Activated naive CD8-positive, alpha-beta T cell (primary cell): ENCODE data around the gene PCDHB10.
A peak's percentile ranks its signal among the peaks of the same experiment; 100 is the strongest.
"Not testable (repeated sequence)": the region's sequence is repeated elsewhere in the genome, so short reads cannot be mapped to it uniquely, and the experiment has no call there.

Experiments
- H3K27ac Mint-ChIP-seq: one replicate; pipeline ENCODE4 v1.8.0; 2021; ENCODE audit warnings: mixed read lengths
- H3K27me3 Mint-ChIP-seq: one replicate; pipeline ENCODE4 v1.8.0; 2021; ENCODE audit warnings: mixed read lengths
- H3K36me3 Mint-ChIP-seq: one replicate; pipeline ENCODE4 v1.8.0; 2021; ENCODE audit warnings: mixed read lengths
- H3K4me1 Mint-ChIP-seq: one replicate; pipeline ENCODE4 v1.8.0; 2021; ENCODE audit warnings: low read depth, mixed read lengths
- H3K4me3 Mint-ChIP-seq: one replicate; pipeline ENCODE4 v1.8.0; 2021; ENCODE audit warnings: mild to moderate bottlenecking, mixed read lengths
- H3K9me3 Mint-ChIP-seq: one replicate; pipeline ENCODE4 v1.8.0; 2021; ENCODE audit warnings: low read depth, mixed read lengths

The PCDHB10 gene

GRCh38 chr5:141210281-141210680, 18.1 kb downstream of the PCDHB10 start:
- not testable (repeated sequence) for H3K4me3 Mint-ChIP-seq, H3K4me1 Mint-ChIP-seq, H3K36me3 Mint-ChIP-seq, H3K27ac Mint-ChIP-seq, H3K9me3 Mint-ChIP-seq
- H3K27me3 Mint-ChIP-seq = peaks cover 56% of the 10 kb centered on the region

GRCh38 chr5:141210849-141211248, 18.7 kb downstream of the PCDHB10 start:
- not testable (repeated sequence) for H3K4me1 Mint-ChIP-seq, H3K9me3 Mint-ChIP-seq, H3K27ac Mint-ChIP-seq, H3K4me3 Mint-ChIP-seq, H3K36me3 Mint-ChIP-seq
- peaks cover 55% of the 10 kb centered on the region for H3K27me3 Mint-ChIP-seq

GRCh38 chr5:141213656-141214339, 21.6 kb downstream of the PCDHB10 start, which contains the start of gene PCDHB13:
Gene PCDHB13, plus strand, starts transcription at chr5:141213919. Its CDS starts 205 bp downstream, at chr5:141214124.
- Mint-ChIP-seq H3K9me3 (peaks cover 17% of the 10 kb centered on the region), H3K27me3 (peaks cover 45% of the 10 kb centered on the region), H3K36me3 (peaks cover 13% of the 10 kb centered on the region)
- H3K4me3 Mint-ChIP-seq, H3K4me1 Mint-ChIP-seq, H3K27ac Mint-ChIP-seq: not testable (repeated sequence)

- not testable (repeated sequence) for H3K27ac Mint-ChIP-seq, H3K4me3 Mint-ChIP-seq, H3K4me1 Mint-ChIP-seq
- Mint-ChIP-seq H3K27me3 (peaks cover 44% of the 10 kb centered on the region), H3K36me3 (peaks cover 13% of the 10 kb centered on the region), H3K9me3 (peaks cover 22% of the 10 kb centered on the region)
Measured at GRCh38 chr5:141214583-141214982, 22.4 kb downstream of the PCDHB10 start.

- Mint-ChIP-seq H3K9me3 (peaks cover 30% of the 10 kb centered on the region), H3K27me3 (peaks cover 46% of the 10 kb centered on the region), H3K36me3 (peaks cover 15% of the 10 kb centered on the region)
- not testable (repeated sequence) for H3K4me3 Mint-ChIP-seq, H3K27ac Mint-ChIP-seq, H3K4me1 Mint-ChIP-seq
Measured at GRCh38 chr5:141215504-141215903, 23.4 kb downstream of the PCDHB10 start.

GRCh38 chr5:141216035-141216434, 23.9 kb downstream of the PCDHB10 start:
- not testable (repeated sequence) for H3K4me1 Mint-ChIP-seq, H3K27ac Mint-ChIP-seq, H3K4me3 Mint-ChIP-seq
- Mint-ChIP-seq H3K27me3 (peaks cover 47% of the 10 kb centered on the region), H3K9me3 (peaks cover 30% of the 10 kb centered on the region), H3K36me3 (peaks cover 15% of the 10 kb centered on the region)

- Mint-ChIP-seq H3K36me3 (peaks cover 19% of the 10 kb centered on the region), H3K27ac (no peak within 1 kb of the TSS), H3K27me3 (peaks cover 51% of the 10 kb centered on the region), H3K9me3 (peaks cover 33% of the 10 kb centered on the region), H3K4me1 (peaks cover 8% of the 10 kb centered on the region), H3K4me3 (no peak within 1 kb of the TSS)
Measured at GRCh38 chr5:141223112-141223783, 31.1 kb downstream of the PCDHB10 start, which contains the start of gene PCDHB14. Gene PCDHB14, plus strand, starts transcription at chr5:141223343. Its CDS starts 163 bp downstream, at chr5:141223506.

- H3K27me3 Mint-ChIP-seq = peaks cover 42% of the 10 kb centered on the region
- H3K36me3 Mint-ChIP-seq = peaks cover 19% of the 10 kb centered on the region
- H3K4me3 Mint-ChIP-seq, H3K4me1 Mint-ChIP-seq, H3K27ac Mint-ChIP-seq: not testable (repeated sequence)
- H3K9me3 Mint-ChIP-seq = peaks cover 26% of the 10 kb centered on the region
Measured at GRCh38 chr5:141224844-141225243, 32.7 kb downstream of the PCDHB10 start.

- H3K4me3 Mint-ChIP-seq, H3K4me1 Mint-ChIP-seq, H3K27ac Mint-ChIP-seq: not testable (repeated sequence)
- Mint-ChIP-seq H3K27me3 (peaks cover 37% of the 10 kb centered on the region), H3K9me3 (peaks cover 21% of the 10 kb centered on the region), H3K36me3 (peaks cover 17% of the 10 kb centered on the region)
Measured at GRCh38 chr5:141225421-141225820, 33.3 kb downstream of the PCDHB10 start.

GRCh38 chr5:141234109-141234667, 42.0 kb downstream of the PCDHB10 start:
- Mint-ChIP-seq H3K4me1 (no peaks in the 10 kb centered on the region), H3K9me3 (peaks cover 29% of the 10 kb centered on the region), H3K4me3 (no peak overlapping the region)

GRCh38 chr5:141235922-141236321, 43.8 kb downstream of the PCDHB10 start:
- Mint-ChIP-seq H3K36me3 (peaks cover 34% of the 10 kb centered on the region), H3K9me3 (peaks cover 41% of the 10 kb centered on the region), H3K27me3 (peaks cover 44% of the 10 kb centered on the region)
- H3K4me1 Mint-ChIP-seq, H3K27ac Mint-ChIP-seq, H3K4me3 Mint-ChIP-seq: not testable (repeated sequence)

More at GRCh38 chr5:141234109-141234667, 42.0 kb downstream of the PCDHB10 start:
- Mint-ChIP-seq H3K36me3 (peaks cover 23% of the 10 kb centered on the region), H3K27ac (no peak overlapping the region), H3K27me3 (peaks cover 31% of the 10 kb centered on the region)

GRCh38 chr5:141236516-141237313, 44.6 kb downstream of the PCDHB10 start:
- peaks cover 44% of the 10 kb centered on the region for H3K27me3 Mint-ChIP-seq
- H3K4me1 Mint-ChIP-seq = no peaks in the 10 kb centered on the region
- H3K36me3 Mint-ChIP-seq = peaks cover 34% of the 10 kb centered on the region
- H3K9me3 Mint-ChIP-seq = peaks cover 38% of the 10 kb centered on the region
- H3K4me3 Mint-ChIP-seq = no peak overlapping the region
- peak overlapping the region; percentile 41 for H3K27ac Mint-ChIP-seq

- Mint-ChIP-seq H3K9me3 (peaks cover 37% of the 10 kb centered on the region), H3K27me3 (peaks cover 35% of the 10 kb centered on the region), H3K27ac (no peak overlapping the region), H3K4me3 (no peak overlapping the region), H3K4me1 (no peaks in the 10 kb centered on the region), H3K36me3 (peaks cover 36% of the 10 kb centered on the region)
Measured at GRCh38 chr5:141241496-141241895, 49.3 kb downstream of the PCDHB10 start.
